SK-N-SH (cell line): ENCODE results near the gene HMG20A. TPM values are rescaled to one million over a fixed set of nuclear protein-coding genes. Genes with fewer than 3 reads are reported as not detected.

Experiments
- CTCF ChIA-PET: fragments of 300-600, 350-600 bp; formaldehyde crosslinking; extraction: SDS; loops from one replicate; lab custom pipeline; 2021; lab: Yijun Ruan, JAX
- POLR2A ChIA-PET: fragments of 350-600 bp; sonication (Branson Sonifier 250); formaldehyde crosslinking; extraction: SDS; loops from one replicate; lab custom pipeline; 2020; ENCODE audit warnings: antibody characterized with exemption, inconsistent platforms; lab: Yijun Ruan, JAX
- DNase-seq: peaks from one replicate; pipeline ENCODE4 v3.0.0; 2012
- H2AFZ ChIP-seq: fragments of 200-600 bp; sonication (generic); 2 replicates; pipeline ENCODE4 v1.8.1; 2016; ENCODE audit warnings: antibody characterized with exemption, mild to moderate bottlenecking, low read depth
- H3F3A ChIP-seq: fragments of 200-600 bp; sonication (generic); replicated peaks from 2 replicates; pipeline ENCODE3; 2016; ENCODE audit warnings: antibody characterized with exemption, mild to moderate bottlenecking; ENCODE audit not compliant: insufficient read depth
- H3K27ac ChIP-seq, 2 experiments: fragments of 200-500 bp in 1 of 2; fragments of 200-600 bp in 1 of 2; sonication (Bioruptor generic) in 1 of 2; sonication (generic), shearing (Covaris generic) in 1 of 2; 2 replicates each; pipeline versions ENCODE4 v1.5.1 to v1.6.1; 2014 to 2016; ENCODE audit warnings: low read depth in 2 of 2, inconsistent platforms in 1 of 2, low read length in 1 of 2, mild to moderate bottlenecking in 1 of 2, mixed read lengths in 1 of 2
- H3K27me3 ChIP-seq: fragments of 200-600 bp; sonication (generic), shearing (Covaris generic); 2 replicates; pipeline ENCODE4 v1.6.1; 2016; ENCODE audit warnings: mixed run types; ENCODE audit not compliant: insufficient read depth
- H3K36me3 ChIP-seq, 2 experiments: fragments of 200-500 bp in 1 of 2; fragments of 200-600 bp in 1 of 2; sonication (Bioruptor generic) in 1 of 2; sonication (generic) in 1 of 2; replicated peaks in 1 of 2; 2 replicates each; pipeline versions ENCODE3 to v1.5.1; 2014 to 2016; ENCODE audit warnings: low read length in 1 of 2, mild to moderate bottlenecking in 1 of 2; ENCODE audit not compliant: insufficient read depth in 2 of 2, control insufficient read depth in 1 of 2
- H3K4me1 ChIP-seq, 2 experiments: fragments of 200-500 bp in 1 of 2; fragments of 200-600 bp in 1 of 2; sonication (Bioruptor generic) in 1 of 2; sonication (generic), shearing (Covaris generic) in 1 of 2; 2 replicates each; pipeline versions ENCODE4 v1.5.1 to v1.6.1; 2014 to 2016; ENCODE audit warnings: low read depth in 1 of 2, low read length in 1 of 2, mixed run types in 1 of 2; ENCODE audit not compliant: insufficient read depth in 2 of 2, control insufficient read depth in 1 of 2
- H3K4me2 ChIP-seq: fragments of 200-600 bp; sonication (generic), shearing (Covaris generic); 2 replicates; pipeline ENCODE4 v1.6.1; 2017; ENCODE audit warnings: mixed run types
- H3K4me3 ChIP-seq, 2 experiments: fragments of 200-500 bp in 1 of 2; fragments of 200-600 bp in 1 of 2; sonication (Bioruptor generic) in 1 of 2; sonication (generic), shearing (Covaris generic) in 1 of 2; 2 replicates each; pipeline versions ENCODE4 v1.5.1 to v1.8.1; 2014 to 2016; ENCODE audit warnings: low read depth in 2 of 2, inconsistent platforms in 1 of 2, low read length in 1 of 2, mild to moderate bottlenecking in 1 of 2, mixed read lengths in 1 of 2, moderate library complexity in 1 of 2
- H3K79me2 ChIP-seq: fragments of 200-600 bp; sonication (generic); 2 replicates; pipeline ENCODE4 v1.8.1; 2017; ENCODE audit warnings: mild to moderate bottlenecking; ENCODE audit not compliant: insufficient read depth
- H3K9ac ChIP-seq: fragments of 200-600 bp; sonication (generic); 2 replicates; pipeline ENCODE4 v1.6.1; 2017; ENCODE audit warnings: mixed run types
- H3K9me2 ChIP-seq: fragments of 200-600 bp; sonication (generic); 2 replicates; pipeline ENCODE4 v1.6.1; 2017; ENCODE audit warnings: mixed run types
- H3K9me3 ChIP-seq: fragments of 200-600 bp; sonication (generic); 2 replicates; pipeline ENCODE4 v1.6.1; 2017; ENCODE audit warnings: mixed run types, mild to moderate bottlenecking, moderate library complexity
- H4K20me1 ChIP-seq: fragments of 200-600 bp; sonication (generic); 2 replicates; pipeline ENCODE4 v1.6.1; 2017; ENCODE audit warnings: mild to moderate bottlenecking, mixed run types; ENCODE audit not compliant: insufficient read depth
- CHD2 ChIP-seq: fragments of 150-350 bp; IDR thresholded peaks from 2 replicates; pipeline ENCODE4 v1.6.1; 2018; ENCODE audit warnings: low read length; ENCODE audit not compliant: partially characterized antibody
- ELF1 ChIP-seq: IDR thresholded peaks from 2 replicates; pipeline ENCODE4 v1.4.0; 2012
- EP300 ChIP-seq, 2 experiments: IDR thresholded peaks; 2 replicates each; pipeline versions ENCODE4 v1.4.0 to v1.6.1; 2012; ENCODE audit warnings: borderline replicate concordance in 1 of 2, low read depth in 1 of 2, low read length in 1 of 2
- EZH2phosphoT487 ChIP-seq: fragments of 200-600 bp; sonication (generic); IDR thresholded peaks from 2 replicates; pipeline ENCODE4 v1.6.1; 2017; ENCODE audit warnings: low read depth, mixed run types, mild to moderate bottlenecking, antibody characterized with exemption, moderate library complexity, borderline replicate concordance
- FOSL2 ChIP-seq: IDR thresholded peaks from 2 replicates; pipeline ENCODE4 v1.4.0; 2012; ENCODE audit warnings: low read depth, mild to moderate bottlenecking, moderate library complexity, borderline replicate concordance
- GABPA ChIP-seq: IDR thresholded peaks from 2 replicates; pipeline ENCODE4 v1.4.0; 2012; ENCODE audit warnings: low read depth, mild to moderate bottlenecking
- MEF2A ChIP-seq: IDR thresholded peaks from 2 replicates; pipeline ENCODE4 v1.4.0; 2012; ENCODE audit warnings: low read depth, borderline replicate concordance
- NFIC ChIP-seq: IDR thresholded peaks from 2 replicates; pipeline ENCODE4 v1.4.0; 2012; ENCODE audit warnings: borderline replicate concordance
- NRF1 ChIP-seq: IDR thresholded peaks from 2 replicates; pipeline ENCODE4 v1.6.1; 2012; ENCODE audit warnings: low read depth, mild to moderate bottlenecking, low read length
- RXRA ChIP-seq: IDR thresholded peaks from 2 replicates; pipeline ENCODE4 v1.4.0; 2012; ENCODE audit warnings: low read depth, mild to moderate bottlenecking, borderline replicate concordance
- SIN3A ChIP-seq: IDR thresholded peaks from 2 replicates; pipeline ENCODE4 v1.6.1; 2012; ENCODE audit warnings: low read depth, mild to moderate bottlenecking, low read length, moderate library complexity, borderline replicate concordance
- SMC3 ChIP-seq: IDR thresholded peaks from 2 replicates; pipeline ENCODE4 v1.6.1; 2012; ENCODE audit warnings: low read depth, low read length, improper control_type of control experiment
- TAF1 ChIP-seq: IDR thresholded peaks from 2 replicates; pipeline ENCODE4 v1.6.1; 2012; ENCODE audit warnings: low read depth, mild to moderate bottlenecking, low read length, moderate library complexity, borderline replicate concordance
- TCF12 ChIP-seq: IDR thresholded peaks from 2 replicates; pipeline ENCODE4 v1.4.0; 2012
- TEAD4 ChIP-seq: IDR thresholded peaks from 2 replicates; pipeline ENCODE4 v1.4.0; 2012; ENCODE audit warnings: mild to moderate bottlenecking, borderline replicate concordance; ENCODE audit not compliant: insufficient read depth
- YY1 ChIP-seq: IDR thresholded peaks from 2 replicates; pipeline ENCODE4 v1.4.0; 2012; ENCODE audit warnings: low read depth, mild to moderate bottlenecking
- WGBS: methylation state at CpG from one replicate; pipeline ENCODE4 v1.1.6; 2017; ENCODE audit warnings: low lambda C conversion rate; 5-methylcytosine and 5-hydroxymethylcytosine counted together
- polyA plus RNA-seq, 3 experiments: library from polyadenylated mRNA; depleted of rRNA; stranded (reverse); fragments of >200 nt; gene quantifications; 2 replicates each; pipeline ENCODE4 v1.2.3, GENCODE V29; 2012
- TF ChIP-seq, protein P1 (sequence below): fragments of 150-350 bp; IDR thresholded peaks from 2 replicates; pipeline ENCODE4 v1.6.1; 2017; ENCODE audit warnings: antibody characterized with exemption, low read length, low read depth, borderline replicate concordance
- TF ChIP-seq, protein P2 (sequence below): fragments of 200-600 bp; sonication (generic); IDR thresholded peaks from 2 replicates; pipeline ENCODE4 v1.6.1; 2017; ENCODE audit warnings: antibody characterized with exemption, mild to moderate bottlenecking, moderate library complexity

HMG20A gene
- polyA plus RNA-seq, 1 of the 3 experiments (the other 2 are of a cell fraction), result 27.7 TPM

DNA sequence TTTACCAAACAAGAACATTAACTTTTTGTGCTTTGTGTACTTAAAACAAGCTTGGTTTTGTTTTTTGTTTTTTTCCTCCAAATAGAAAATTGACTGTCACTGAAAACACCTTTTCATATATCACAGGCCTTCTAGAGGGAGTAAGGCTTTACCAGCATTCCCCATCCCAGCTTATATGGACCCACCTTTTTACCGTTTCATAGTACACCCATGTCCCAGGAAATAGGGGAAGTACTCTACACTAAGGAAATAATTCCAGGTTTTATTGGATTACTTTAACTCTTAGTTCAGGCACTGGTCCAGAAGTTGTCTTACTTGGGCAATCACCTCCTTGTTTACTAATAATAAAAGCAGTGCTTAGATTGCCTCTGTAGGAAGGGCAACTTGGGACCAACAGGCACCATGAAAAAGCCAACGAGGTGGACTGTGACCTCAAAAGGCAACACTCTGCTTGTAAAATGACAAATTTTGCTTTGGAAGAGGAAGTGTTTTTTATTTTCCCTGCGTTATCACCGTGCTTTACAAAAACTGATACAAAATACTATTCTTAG, 26.2 kb downstream of the HMG20A start (continued):
- TF ChIP-seq, protein P1, sequence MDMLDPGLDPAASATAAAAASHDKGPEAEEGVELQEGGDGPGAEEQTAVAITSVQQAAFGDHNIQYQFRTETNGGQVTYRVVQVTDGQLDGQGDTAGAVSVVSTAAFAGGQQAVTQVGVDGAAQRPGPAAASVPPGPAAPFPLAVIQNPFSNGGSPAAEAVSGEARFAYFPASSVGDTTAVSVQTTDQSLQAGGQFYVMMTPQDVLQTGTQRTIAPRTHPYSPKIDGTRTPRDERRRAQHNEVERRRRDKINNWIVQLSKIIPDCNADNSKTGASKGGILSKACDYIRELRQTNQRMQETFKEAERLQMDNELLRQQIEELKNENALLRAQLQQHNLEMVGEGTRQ, result no peak
- no peak for TF ChIP-seq FOSL2
- TF ChIP-seq EP300 (IDR thresholded peaks at IDR 0.05; ENCODE audit: borderline replicate concordance in 1 of 2, low read depth in 1 of 2, low read length in 1 of 2), result no peak
- no peak for TF ChIP-seq SMC3
- TF ChIP-seq, all 33 proteins: peak for 0

DNA sequence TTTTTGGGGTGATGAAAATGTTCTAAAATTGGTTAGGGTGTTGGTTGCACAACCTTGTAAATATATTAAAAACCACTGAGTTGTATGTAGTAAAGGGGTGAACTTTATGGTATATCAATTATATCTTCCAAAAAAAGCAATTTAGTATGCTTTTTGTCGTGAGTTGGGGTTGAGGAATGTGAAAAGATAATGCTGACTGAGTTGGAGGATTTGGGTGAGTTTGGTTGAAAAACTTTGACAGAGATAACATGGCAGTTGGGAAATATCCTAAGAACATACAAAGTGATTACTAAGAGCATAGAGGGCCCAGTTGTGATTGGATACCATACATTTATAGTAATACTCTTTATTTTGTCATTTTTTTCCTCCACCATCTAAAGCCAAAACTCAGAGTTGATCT, 33.6 kb downstream of the HMG20A start:
- no peak for DNase-seq
- H3K9ac ChIP-seq, result no peak overlapping the region
- H3K4me1 ChIP-seq, result peaks cover 16 to 32% of the 10 kb centered on the region in 2 experiments
- peaks cover 56% of the 10 kb centered on the region for H3F3A ChIP-seq
- peaks cover 16 to 17% of the 10 kb centered on the region in 2 experiments for H3K36me3 ChIP-seq
- no peaks in the 10 kb centered on the region for H3K9me2 ChIP-seq
- no peak overlapping the region for H3K4me3 ChIP-seq
- POLR2A ChIA-PET, result no interaction called here
- H3K79me2 ChIP-seq, result peaks cover 27% of the 10 kb centered on the region; the same call in 1 of the 2 replicates
- peak overlapping the region in 1 of 2 experiments; percentile 96; a peak in 2 of 4 replicates for H3K27ac ChIP-seq
- WGBS, result 100% methylated on average over 1 of the region's 1 CpG
- TF ChIP-seq NFIC (no peak), CHD2 (no peak), NRF1 (no peak), EZH2phosphoT487 (no peak), YY1 (no peak), TEAD4 (no peak), SIN3A (no peak), EP300 (IDR thresholded peaks at IDR 0.05; ENCODE audit: borderline replicate concordance in 1 of 2, low read depth in 1 of 2, low read length in 1 of 2) (no peak), TAF1 (no peak), TCF12 (no peak), GABPA (no peak), RXRA (no peak), ELF1 (no peak), MEF2A (no peak)
- TF ChIP-seq, protein P2, sequence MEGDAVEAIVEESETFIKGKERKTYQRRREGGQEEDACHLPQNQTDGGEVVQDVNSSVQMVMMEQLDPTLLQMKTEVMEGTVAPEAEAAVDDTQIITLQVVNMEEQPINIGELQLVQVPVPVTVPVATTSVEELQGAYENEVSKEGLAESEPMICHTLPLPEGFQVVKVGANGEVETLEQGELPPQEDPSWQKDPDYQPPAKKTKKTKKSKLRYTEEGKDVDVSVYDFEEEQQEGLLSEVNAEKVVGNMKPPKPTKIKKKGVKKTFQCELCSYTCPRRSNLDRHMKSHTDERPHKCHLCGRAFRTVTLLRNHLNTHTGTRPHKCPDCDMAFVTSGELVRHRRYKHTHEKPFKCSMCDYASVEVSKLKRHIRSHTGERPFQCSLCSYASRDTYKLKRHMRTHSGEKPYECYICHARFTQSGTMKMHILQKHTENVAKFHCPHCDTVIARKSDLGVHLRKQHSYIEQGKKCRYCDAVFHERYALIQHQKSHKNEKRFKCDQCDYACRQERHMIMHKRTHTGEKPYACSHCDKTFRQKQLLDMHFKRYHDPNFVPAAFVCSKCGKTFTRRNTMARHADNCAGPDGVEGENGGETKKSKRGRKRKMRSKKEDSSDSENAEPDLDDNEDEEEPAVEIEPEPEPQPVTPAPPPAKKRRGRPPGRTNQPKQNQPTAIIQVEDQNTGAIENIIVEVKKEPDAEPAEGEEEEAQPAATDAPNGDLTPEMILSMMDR, result no peak
- H3K4me2 ChIP-seq, result no peak overlapping the region
- no peaks in the 10 kb centered on the region for H3K9me3 ChIP-seq
- no peak overlapping the region for H2AFZ ChIP-seq
- CTCF ChIA-PET, result no interaction called here
- no peaks in the 10 kb centered on the region for H3K27me3 ChIP-seq
- no peaks in the 10 kb centered on the region; the same call in 1 of the 2 replicates for H4K20me1 ChIP-seq
